NCI-H2196 treated with DMSO at 0.1 percent for 48 hours (cell line): Measurements from ENCODE around the gene ACOX3.
"Not testable (repeated sequence)": the region's sequence is repeated elsewhere in the genome, so short reads cannot be mapped to it uniquely, and the experiment has no call there.

ENCODE experiments used
- DNase-seq: peaks from one replicate; lab custom pipeline; 2025; ENCODE audit not compliant: unreplicated experiment; lab: John Stamatoyannopoulos, UW

The ACOX3 gene

DNA sequence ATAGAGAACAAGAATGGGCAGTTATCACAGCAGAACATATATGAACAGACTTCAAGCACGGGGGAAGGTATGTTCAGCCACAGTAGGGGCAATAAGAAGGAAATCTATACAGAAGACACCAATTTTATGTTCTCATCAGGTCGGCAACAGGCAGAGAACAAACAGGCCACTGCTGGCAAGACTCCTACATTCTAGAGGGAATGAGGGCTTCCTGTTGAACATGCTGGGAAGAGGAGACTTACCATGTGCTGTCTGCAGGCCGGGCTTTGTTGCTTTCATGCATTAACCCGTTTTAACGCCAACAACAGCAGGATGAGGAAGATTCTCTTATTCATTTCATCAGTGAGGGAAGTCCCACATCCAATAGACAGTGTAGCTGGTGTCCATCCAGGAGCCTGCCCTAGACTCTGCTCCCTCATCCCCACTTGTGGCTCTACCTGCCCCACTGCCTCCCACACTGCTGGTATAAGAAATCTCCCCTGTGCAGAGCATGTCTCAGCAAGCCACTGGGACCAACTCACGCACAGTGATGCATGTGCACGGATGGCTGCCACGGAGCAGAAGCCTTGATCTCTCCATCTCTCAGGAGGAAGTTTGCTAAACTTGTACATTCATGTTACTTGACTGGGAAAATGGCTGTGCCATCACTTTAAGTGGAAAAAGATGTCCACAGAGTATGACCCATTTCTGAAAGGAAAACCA, 84.5 kb downstream of the ACOX3 start:
- no peak for DNase-seq

GRCh38 chr4:8355306-8355705, 85.2 kb downstream of the ACOX3 start:
- DNase-seq = no peak

- no peak for DNase-seq
Measured at GRCh38 chr4:8353912-8354453, 86.5 kb downstream of the ACOX3 start.

- DNase-seq = no peak
Measured at GRCh38 chr4:8353158-8353669, 87.3 kb downstream of the ACOX3 start.

DNA sequence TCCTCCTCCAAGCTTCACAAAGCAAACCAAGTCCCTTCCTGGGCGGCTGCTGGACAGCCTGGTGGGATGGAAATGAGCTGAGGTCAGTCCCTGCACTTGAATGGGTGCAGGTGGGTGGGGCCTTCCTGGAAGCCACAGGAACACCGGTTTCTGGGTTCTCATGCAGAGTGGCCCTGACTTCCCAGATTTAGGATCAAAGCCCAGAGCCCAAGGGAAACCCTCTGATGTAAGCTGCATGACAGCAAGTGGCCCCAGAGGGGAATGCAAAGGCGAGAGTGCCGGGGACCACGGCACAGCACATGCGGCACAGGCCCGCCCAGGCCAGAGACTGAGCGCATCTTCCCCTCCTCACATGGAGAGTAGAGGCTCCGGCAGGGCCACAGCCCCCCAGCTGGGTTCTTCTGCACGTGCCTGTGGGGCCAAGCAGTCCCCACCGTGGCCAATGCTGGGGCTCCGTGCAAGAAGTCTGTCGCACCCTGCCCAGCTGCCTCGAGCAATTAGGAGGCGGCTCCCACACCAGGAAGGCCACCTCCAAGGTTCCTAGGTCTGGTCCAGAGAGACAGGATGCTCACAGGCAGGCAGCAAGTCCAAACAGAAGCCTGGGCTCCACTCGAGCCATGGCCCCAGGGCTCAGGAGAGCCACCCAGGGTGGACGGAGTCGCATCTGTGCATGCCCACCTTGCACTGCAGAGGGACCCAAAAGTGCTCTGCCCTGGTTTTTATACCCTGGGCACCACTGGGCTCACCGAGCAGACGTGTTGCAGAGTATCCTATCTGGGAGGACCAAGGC, 88.0 kb downstream of the ACOX3 start:
- no peak for DNase-seq

DNA sequence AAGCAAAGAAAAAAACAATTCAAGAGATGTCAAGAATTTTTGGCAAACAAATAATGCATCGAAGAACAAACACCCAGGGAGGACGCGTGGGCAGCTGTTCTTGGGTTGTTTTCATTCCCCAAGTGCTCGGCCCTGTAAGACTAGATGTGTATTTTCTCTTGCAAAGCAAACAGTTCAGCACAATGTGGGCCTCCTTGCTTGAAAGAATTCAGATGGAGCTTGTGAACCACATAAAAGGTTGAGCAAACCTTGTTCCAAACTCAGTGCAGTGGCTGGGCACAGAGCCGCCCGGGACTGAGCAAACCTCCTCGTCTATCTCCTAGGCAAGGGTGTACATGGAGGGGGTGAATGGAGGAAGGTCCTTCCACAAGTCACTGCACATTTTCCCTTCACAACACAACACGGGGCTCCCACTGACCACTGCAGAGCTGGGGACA, 88.6 kb downstream of the ACOX3 start:
- DNase-seq = peak; percentile 21

DNA sequence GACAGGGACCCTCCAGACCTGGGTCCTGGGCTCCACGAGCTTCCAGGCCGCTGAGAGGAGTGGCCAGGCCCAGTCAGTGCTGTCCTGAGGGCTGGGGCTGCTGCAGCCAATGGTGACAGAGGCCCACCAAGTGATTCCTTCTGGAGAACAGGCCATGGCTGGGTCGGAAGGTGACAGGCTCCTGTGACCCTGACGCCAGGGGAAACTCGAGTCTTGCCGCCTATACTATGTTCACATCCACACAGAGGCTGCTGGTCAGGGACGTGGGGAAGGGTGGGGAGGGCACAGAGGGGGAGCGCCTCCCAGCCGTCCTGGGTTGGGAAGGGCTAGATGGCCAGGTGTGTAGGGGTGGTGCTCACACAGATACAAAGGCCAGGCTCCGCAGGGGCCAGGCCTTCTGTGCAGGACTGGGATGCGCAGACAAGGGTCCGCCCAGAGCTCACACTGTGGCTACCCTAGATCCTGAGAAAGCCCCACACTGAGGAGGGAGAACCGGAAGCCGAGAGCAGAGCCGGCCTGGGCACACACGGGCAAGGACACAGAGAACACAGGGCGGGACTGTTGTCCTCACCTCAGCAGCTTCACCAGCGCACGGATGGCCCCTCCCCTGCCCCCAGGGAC, 89.6 kb downstream of the ACOX3 start:
- no peak for DNase-seq

DNA sequence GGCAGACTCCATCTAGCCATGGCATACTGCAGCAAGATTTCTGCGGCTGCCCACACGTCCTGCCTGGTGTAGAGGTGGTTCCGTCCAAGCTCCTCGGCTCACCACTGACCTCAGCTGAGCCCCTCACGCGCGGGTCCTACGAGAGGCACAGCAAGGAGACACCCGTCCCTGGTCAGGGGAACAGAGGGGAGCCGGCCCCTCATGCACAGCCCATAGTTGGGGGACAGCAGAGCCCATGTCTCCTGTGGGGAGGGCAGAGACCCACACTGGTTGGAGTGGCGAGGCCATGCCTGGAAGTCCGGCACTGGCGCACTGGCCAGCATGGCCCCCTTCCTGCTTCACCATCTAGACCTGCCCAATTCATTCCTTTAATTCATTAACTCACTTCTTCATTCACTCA, 90.2 kb downstream of the ACOX3 start:
- DNase-seq = no peak

DNA sequence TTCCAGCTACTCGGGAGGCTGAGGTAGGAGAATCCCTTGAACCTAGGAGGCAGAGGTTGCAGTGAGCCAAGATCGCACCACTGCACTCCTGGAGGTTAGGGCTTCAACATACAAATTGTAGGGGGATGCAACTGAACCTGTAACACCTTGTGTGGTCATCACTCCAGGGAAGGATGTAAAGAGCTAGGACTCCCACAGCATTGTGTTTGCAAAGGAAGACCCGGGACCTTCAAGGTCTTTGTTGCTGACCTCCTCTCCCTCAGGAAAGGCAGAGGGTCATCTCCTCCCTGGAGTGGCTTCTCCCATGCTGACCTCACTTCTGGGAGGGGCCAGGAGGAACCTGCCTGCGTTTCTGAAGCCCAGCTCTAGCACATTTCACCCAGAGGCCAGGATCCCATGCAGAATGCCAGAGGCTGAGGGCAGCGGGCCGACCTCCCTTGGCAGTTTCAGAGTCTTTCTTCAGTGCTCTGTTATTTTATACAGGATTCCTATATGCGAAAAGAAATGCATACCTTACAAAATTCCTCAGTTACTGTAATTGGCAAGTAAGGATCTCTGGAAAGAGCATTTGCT, 90.8 kb downstream of the ACOX3 start:
- no peak for DNase-seq

GRCh38 chr4:8349236-8349635, 91.3 kb downstream of the ACOX3 start:
- DNase-seq = not testable (repeated sequence)

GRCh38 chr4:8348071-8348470, 92.5 kb downstream of the ACOX3 start:
- no peak for DNase-seq

GRCh38 chr4:8347660-8348059, 92.9 kb downstream of the ACOX3 start:
- DNase-seq = no peak

GRCh38 chr4:8346838-8347605, 93.5 kb downstream of the ACOX3 start:
- DNase-seq = no peak

GRCh38 chr4:8345946-8346814, 94.3 kb downstream of the ACOX3 start:
- DNase-seq = no peak

DNA sequence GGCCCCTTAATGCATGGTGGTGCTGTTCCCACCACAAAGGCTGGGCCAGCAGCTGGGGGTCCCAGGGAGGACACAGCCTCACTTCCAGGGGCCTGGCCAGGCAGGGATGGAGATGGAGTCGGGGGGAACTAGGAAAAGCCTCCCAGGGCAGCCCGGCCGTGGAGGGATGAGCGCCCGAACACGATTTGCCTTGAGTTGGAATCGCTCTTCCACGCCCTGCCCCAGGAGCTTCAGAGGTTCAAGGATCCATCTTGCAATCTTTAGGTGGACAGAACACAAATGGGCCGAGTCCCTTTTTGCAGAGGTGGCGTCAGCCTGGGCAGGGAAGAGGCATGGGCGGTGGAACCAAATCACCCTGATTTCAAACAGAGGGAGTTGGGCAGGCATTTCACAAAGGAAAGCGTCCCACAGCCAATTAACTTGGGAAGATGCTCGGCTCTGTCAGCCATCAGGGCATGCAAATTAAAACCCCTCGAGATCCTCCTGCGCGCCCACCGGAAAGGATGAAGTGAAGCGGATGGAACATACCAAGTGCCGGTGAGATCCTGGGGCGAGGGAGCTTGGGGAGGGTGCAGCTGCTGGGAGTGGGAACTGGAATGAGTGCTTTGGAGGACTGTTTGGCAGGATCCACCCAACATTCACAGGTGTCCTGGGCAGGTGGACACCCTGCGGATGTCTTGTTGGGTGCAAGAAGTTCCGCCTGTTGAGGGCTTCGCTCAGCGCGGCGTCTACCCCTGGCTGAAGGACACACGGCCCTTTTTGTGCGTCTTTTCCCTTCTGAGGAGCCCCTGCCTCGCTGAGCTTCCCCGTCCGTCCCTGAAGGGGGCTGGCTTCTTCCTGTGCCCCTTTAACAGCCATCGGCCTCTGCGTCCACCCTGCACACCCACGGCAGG, 95.2 kb downstream of the ACOX3 start:
- DNase-seq = no peak

GRCh38 chr4:8344377-8344776, 96.1 kb downstream of the ACOX3 start:
- no peak for DNase-seq

DNA sequence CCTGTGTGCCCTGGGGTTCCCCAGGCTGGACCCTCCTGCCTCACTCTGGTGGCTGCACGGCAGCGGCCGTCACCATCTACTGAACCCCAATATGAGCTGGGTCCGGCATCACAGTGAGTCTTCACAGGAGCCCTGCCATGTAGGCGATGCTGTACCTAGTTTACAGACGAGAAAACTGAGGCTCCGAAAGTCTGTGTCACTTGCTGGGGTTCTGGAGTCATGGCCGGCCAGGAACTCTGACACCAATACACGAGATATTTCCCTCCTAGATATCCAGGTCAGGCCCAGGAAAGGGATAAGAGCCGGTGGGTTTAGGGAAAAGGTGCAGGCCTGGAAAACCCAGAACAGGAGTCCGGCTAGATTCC, 96.6 kb downstream of the ACOX3 start:
- DNase-seq = no peak

DNA sequence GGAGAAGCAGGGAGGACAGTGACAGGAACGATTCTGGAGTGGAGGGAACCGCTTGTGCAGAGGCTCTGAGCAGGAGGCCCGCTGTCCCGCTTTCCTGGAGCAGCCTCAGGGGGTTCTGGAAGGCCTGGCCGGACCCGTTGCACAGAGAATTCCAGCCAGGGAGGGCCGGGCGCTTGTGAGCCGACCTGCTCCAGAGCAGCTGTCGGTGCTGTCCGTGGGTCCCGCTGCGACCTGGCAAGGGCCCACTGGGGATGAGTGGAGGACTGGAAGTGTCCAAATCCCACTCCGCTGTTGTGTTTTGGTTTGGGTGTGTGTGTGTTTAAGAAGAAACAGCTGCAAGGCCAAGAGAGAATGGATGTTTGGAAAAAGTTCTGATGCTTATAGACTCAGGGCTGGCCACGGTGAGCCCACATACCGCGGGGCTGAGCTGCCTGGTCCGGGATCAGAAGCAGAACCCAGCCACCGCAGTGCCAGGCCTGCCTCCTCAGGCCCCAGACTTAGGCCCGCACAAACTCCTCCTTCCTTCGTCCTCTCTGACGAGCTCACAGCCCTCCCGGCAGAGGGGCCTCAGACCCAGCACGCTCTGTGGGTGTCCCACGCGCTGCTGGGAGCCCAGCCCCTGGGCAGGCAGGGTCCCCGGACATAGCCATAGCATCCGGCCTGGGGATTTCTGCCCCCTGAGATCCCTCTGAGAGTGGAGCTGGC, 97.1 kb downstream of the ACOX3 start:
- no peak for DNase-seq
